Measurements from ENCODE around the gene TOMM34. TPM values are rescaled to one million over a fixed set of nuclear protein-coding genes. Genes with fewer than 3 reads are reported as not detected.

Gene TOMM34
- polyA plus RNA-seq, 1 of the 3 experiments (the other 2 are of a cell fraction), result 40.5 TPM

DNA sequence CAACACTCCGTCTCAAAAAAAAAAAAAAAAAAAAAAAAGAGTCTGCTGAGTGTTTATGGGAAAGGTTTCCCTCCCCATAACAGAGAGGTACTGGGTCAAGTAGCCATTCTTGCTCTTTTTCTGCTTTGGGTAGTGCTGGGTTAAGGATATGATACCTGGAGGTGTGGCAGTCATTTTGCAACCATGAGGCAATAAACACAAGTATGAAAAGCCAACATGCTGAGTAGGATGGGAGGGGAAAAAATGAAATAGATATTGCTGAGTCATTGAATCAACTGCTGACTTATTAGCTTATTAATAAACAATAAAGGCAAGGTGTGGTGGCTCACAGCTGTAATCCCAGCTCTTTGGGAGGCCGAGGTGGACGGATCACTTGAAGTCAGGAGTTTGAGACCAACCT is 2.3 kb upstream of the TOMM34 start:
- Histone ChIP-seq H3K4me2 (no peak overlapping the region), H4K20me1 (ENCODE audit: insufficient read depth) (peaks cover 11% of the 10 kb centered on the region; the same call in 1 of the 2 replicates), H3K36me3 (replicated peaks in 1 of 2; ENCODE audit: control insufficient read depth in 1 of 2, insufficient read depth in 2 of 2, low read length in 1 of 2) (no peaks in the 10 kb centered on the region), H3K27me3 (ENCODE audit: insufficient read depth) (no peaks in the 10 kb centered on the region), H3K9ac (no peak overlapping the region), H3K4me1 (ENCODE audit: control insufficient read depth in 1 of 2, insufficient read depth in 2 of 2, low read depth in 1 of 2, low read length in 1 of 2) (peaks cover 24 to 28% of the 10 kb centered on the region in 2 experiments), H3K4me3 (ENCODE audit: low read depth in 2 of 2, low read length in 1 of 2) (no peak overlapping the region), H2AFZ (ENCODE audit: low read depth) (no peak overlapping the region), H3F3A (replicated peaks; ENCODE audit: insufficient read depth) (peaks cover 26% of the 10 kb centered on the region), H3K79me2 (ENCODE audit: insufficient read depth) (peaks cover 35% of the 10 kb centered on the region), H3K27ac (ENCODE audit: low read depth in 2 of 2, low read length in 1 of 2) (peak overlapping the region in 1 of 2 experiments; percentile 70; a peak in 1 of 4 replicates), H3K9me2 (no peaks in the 10 kb centered on the region), H3K9me3 (no peaks in the 10 kb centered on the region)
- 95% methylated on average over 3 of the region's 3 CpGs for WGBS (ENCODE audit: low lambda C conversion rate)
- TF ChIP-seq GABPA (IDR thresholded peaks at IDR 0.05; ENCODE audit: low read depth) (no peak), EP300 (IDR thresholded peaks at IDR 0.05; ENCODE audit: borderline replicate concordance in 1 of 2, low read depth in 1 of 2, low read length in 1 of 2) (no peak), MEF2A (IDR thresholded peaks at IDR 0.05; ENCODE audit: borderline replicate concordance, low read depth) (no peak), FOXJ3 (CRISPR knock-in tag; IDR thresholded peaks at IDR 0.05) (no peak), GATA2 (CRISPR knock-in tag; IDR thresholded peaks at IDR 0.05) (no peak), TCF12 (IDR thresholded peaks at IDR 0.05) (no peak), RXRA (IDR thresholded peaks at IDR 0.05; ENCODE audit: borderline replicate concordance, low read depth) (no peak), NRF1 (IDR thresholded peaks at IDR 0.05; ENCODE audit: low read depth, low read length) (no peak), FOSL2 (IDR thresholded peaks at IDR 0.05; ENCODE audit: borderline replicate concordance, low read depth) (no peak), NFIC (IDR thresholded peaks at IDR 0.05; ENCODE audit: borderline replicate concordance) (no peak), CHD2 (IDR thresholded peaks at IDR 0.05; ENCODE audit: low read length, partially characterized antibody) (no peak), RFX5 (IDR thresholded peaks at IDR 0.05; ENCODE audit: low read length) (no peak), TAF1 (IDR thresholded peaks at IDR 0.05; ENCODE audit: borderline replicate concordance, low read depth, low read length) (no peak), MXI1 (IDR thresholded peaks at IDR 0.05; ENCODE audit: low read depth, low read length) (no peak)
- TF ChIP-seq, protein P1, sequence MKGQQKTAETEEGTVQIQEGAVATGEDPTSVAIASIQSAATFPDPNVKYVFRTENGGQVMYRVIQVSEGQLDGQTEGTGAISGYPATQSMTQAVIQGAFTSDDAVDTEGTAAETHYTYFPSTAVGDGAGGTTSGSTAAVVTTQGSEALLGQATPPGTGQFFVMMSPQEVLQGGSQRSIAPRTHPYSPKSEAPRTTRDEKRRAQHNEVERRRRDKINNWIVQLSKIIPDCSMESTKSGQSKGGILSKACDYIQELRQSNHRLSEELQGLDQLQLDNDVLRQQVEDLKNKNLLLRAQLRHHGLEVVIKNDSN (IDR thresholded peaks at IDR 0.05; ENCODE audit: borderline replicate concordance, low read depth), result no peak
- TF ChIP-seq, protein P2, sequence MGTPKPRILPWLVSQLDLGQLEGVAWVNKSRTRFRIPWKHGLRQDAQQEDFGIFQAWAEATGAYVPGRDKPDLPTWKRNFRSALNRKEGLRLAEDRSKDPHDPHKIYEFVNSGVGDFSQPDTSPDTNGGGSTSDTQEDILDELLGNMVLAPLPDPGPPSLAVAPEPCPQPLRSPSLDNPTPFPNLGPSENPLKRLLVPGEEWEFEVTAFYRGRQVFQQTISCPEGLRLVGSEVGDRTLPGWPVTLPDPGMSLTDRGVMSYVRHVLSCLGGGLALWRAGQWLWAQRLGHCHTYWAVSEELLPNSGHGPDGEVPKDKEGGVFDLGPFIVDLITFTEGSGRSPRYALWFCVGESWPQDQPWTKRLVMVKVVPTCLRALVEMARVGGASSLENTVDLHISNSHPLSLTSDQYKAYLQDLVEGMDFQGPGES (IDR thresholded peaks at IDR 0.05; ENCODE audit: low read depth, low read length), result no peak
- TF ChIP-seq, protein P3, sequence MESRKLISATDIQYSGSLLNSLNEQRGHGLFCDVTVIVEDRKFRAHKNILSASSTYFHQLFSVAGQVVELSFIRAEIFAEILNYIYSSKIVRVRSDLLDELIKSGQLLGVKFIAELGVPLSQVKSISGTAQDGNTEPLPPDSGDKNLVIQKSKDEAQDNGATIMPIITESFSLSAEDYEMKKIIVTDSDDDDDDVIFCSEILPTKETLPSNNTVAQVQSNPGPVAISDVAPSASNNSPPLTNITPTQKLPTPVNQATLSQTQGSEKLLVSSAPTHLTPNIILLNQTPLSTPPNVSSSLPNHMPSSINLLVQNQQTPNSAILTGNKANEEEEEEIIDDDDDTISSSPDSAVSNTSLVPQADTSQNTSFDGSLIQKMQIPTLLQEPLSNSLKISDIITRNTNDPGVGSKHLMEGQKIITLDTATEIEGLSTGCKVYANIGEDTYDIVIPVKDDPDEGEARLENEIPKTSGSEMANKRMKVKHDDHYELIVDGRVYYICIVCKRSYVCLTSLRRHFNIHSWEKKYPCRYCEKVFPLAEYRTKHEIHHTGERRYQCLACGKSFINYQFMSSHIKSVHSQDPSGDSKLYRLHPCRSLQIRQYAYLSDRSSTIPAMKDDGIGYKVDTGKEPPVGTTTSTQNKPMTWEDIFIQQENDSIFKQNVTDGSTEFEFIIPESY (IDR thresholded peaks at IDR 0.05; ENCODE audit: borderline replicate concordance, low read depth), result no peak
- DNase-seq, result no peak
- CTCF ChIA-PET, result interaction anchor here (1.0 kb wide), 2 partner anchors 20 to 73 kb away, joined by 3 read pairs; no protein-coding TSS in a partner anchor
- POLR2A ChIA-PET, result no interaction called here

Data from SK-N-SH (cell line).